Activated CD4-positive, alpha-beta T cell treated with anti-CD3 and anti-CD28 coated beads, Interleukin-2, amount 50 U/mL, for 1 hour (primary cell): Measurements from ENCODE around the gene SNAPC2.
"Not testable (repeated sequence)": the region's sequence is repeated elsewhere in the genome, so short reads cannot be mapped to it uniquely, and the experiment has no call there.

Source experiments
- DNase-seq: peaks from one replicate; pipeline ENCODE4 v3.0.0-alpha.2; 2020

Gene SNAPC2

DNA sequence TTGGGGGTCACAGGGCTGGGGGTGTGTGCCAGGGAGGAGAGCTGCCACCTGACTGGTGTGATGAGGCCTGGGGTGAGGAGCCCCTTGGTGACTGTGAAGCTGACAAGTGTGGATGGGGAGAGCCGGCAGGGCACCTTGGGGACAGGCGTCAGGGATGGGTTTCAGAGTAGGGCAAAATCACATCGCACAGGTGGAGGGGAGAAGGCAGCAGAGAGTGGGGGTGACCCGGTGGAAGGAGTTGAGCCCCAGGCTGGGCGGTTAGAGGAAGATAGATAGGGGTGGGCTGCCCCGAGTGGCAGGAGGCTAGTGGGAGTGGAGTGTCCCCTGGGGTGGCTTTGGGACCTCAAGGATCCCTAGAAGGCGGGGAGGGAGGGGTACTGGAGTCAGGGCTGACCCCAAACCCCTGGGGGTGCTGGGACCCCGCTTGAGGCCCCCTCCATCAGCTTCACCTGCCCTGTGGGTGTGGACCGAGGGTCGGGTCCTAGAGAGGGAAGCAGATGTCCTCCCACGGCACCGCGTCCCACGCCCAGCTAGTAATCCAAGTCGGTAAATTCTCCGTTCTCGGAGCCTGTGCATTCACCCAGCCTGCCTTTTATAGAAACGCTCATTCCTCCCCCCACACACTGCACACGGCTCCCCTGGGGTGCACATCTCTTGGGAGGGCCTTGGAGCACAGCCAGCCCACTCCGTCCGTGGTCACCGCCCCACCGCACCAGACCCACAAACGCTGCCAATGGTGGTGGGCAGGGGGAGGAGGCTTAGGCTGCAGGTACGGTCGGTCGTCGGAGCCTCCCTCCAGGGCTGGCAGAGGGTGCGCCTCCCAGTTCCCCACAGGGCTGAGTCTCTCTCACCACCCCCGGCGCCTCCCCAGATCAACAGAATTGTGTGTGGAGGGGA, 3.4 kb downstream of the SNAPC2 start:
- DNase-seq: no peak

DNA sequence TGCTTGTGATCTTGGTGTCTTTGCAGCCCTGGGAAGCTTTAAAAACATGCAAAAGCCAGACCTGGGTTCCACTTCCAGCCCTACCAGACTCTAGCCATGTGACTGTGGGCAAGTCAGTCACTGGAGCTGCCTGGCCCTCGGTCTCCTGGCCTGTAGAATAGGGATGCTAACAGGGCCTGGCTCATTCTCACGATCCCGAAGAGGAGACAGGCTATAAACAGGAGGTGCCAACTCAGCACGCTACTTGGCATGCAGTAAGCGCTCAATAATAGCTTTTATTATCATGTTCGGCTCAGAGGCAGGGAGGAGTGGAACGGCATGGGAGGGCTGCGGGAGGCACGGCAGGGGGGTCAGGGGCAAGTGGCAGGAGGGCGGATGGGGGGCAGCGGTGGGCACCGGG, 4.1 kb downstream of the SNAPC2 start:
- DNase-seq: no peak

DNA sequence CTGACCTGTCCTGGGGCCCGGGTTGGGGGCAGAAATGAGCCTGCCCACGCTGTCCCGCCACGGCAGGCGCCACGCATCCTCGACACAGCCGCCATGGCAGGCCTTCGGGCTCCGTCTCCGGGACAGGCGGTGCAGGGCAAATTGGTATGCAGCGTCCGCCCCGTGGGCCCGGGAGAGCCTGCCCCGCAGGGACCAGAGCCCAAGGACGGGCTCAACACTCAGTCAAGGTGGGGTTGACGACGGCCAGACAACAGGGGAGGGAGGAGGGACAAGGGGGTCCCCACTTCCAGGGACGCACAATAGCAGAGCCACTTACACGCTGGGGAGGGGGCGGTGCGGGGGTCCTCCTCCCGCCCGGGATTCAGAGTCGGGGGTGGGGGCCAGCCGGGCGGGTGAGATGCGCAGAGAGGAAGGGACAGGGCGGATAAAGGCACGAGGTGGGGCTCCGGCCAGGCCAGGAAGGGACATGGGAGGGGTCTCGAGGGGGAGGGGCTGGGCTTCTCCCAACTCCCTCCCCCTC, 4.6 kb downstream of the SNAPC2 start:
- no peak for DNase-seq

DNA sequence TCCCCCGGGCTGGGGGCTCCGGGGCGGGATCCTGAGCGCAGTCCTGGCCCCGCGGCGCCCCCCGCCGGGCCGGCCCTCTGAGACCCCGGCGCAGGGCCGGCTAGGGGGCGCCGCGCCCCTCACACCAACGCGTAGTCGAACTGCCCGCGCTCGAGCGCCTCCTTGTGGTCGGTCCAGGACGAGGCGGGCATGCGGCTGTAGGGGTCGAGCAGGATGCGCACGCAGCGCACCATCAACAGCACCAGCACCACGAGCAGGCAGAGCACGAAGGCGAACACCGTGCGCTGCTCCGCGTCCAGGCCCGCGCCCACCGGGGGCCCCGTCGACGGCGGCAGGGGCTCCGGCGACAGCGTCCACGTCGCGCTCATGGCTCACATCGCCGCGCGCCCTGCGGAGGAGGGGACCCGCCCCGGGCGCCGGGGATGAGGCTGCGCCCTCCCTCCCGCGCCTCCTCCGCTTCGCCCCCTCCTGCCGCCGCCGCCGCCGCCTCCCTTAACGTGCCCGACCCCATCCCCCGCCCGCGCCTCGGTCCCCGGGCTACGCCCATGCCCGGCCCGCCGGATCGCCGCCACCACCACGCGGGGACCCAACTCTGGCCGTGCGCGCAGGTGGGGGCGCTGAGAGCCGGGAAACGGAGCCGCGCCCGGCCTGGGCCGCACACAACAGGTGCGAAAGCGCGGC, 5.2 kb downstream of the SNAPC2 start:
- DNase-seq: peak; percentile 76

DNA sequence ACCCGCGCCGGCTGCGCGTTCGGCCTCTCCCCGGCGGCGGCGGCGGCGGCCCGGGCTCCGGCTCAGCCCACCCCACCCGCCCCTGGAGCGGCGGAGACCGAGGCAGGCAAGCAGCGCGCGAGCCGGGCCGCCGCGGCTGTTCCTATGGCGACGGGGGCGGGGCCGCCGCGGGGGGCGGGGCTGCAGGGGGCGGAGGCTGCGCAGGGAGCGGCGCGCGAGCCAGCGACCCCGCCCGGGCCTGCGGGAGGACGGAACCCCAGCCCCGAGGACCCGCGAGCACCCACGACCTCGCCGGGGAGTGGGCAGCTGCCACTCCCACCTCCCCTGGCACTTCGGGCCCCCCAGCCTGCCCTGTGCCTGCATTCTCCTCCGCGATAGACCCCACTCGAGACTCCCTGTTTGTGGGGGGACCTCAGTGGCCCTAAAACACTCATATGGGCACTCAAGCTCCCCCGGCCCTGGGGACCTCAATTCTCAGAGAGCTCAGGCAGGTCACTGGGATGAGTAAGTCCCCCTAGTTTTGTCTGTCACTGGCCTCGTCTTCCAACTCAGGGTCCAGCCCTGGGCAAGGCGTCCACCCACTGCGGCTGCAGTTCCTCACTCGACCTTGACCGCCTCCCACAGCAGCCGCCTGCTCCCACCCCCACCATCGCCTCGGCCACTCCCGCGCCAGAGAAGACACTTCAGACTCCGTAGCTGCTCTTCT, 6.0 kb downstream of the SNAPC2 start, which contains the start of gene CTXN1:
Gene CTXN1, minus strand, starts transcription at position 115 of the 706 bp plus-strand sequence. CDS start 597 bp downstream, outside the sequence.
- DNase-seq: peak; percentile 79

DNA sequence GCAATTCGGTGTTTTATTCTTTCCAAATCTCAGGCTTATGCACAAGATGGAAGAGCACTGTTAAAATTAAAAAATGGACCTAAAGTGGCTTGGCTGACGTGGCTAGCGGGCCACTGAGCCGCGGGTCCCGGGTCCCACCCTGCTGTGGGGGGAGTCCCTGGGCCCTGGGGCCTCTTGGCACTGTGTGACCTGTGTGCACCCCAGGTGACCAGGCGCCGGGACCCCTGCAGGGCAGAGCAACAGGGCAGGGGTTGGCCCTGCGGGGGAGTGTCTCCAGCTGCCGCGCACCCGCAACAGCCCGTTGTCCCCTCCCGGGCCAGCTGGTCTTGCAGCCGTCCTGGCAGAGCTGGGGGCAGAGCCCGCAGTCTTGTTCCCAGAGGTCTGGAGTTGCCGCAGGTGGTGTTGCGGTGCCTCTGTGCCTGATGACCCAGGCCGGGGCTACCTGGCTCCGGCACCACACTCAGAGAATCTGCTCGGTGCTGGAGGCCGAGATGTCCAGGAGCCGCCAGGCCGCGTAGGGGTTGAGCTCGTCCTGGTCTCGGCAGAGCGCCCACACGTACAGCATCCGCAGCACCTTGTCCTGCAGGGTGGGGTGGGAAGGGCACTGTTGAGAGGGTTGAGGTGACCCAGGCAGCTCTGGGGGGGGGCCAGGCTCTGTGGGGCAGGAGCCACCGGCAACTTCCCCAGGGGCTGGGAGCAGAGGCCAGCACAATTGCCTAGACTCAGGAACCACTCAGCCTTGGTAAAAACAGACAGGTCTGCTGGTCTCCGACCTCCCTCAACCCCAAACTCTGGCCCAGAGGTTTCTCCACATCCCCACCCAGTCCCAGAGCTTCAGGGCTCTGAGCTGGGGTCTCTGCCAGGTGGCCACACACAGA, 6.8 kb downstream of the SNAPC2 start:
- no peak for DNase-seq

DNA sequence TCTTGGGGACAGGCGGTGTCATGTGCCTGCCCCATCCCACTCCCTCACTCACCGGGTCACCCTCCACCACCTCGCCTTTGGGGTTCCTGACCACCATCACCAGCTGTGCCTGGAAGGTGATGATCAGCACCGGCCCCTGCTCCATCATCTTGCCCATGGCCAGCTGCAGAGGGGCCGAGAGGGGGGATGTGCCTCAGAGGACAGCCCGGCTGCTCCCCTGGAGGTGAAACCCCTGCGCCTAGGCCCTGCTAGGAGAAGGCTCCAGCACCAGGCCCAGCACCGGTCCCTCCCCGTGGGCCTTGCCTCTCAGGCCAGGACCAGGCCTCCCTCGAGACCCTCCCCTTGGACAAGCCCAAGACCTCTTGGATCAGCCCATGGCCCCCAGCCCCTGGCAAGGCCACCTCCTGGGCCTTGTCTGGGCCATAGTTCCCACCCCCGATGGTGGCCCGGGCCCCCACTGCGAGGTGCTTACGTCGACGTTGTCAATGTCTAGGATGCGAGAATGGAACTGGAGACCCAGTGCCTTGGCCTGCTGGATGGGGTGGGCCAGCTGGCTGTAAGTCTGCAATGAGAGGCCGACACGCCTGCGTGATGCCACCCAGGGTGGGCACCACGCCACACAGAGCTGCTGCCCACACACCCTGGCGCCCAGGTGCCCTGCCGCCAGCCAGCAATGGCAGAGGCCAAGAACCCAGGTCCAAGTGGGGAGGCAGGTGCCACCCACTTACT, 7.6 kb downstream of the SNAPC2 start:
- no peak for DNase-seq

DNA sequence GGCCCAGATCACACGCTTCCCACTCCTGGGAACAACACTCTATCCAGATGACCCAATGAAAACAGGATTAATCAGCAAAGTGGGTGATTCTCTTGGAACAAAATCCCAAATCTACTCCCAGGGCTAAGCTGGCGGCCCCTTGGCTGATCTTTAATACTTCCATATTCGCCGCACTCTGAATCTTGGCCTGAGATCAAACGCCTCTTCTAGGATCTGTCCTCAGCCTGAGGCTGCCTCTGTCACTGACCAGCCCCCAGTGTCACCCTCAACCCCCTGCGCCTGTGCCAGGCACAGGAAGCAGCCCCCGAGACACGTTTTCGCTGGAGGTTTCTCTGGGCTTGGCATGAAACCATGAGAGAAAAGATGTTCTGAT, 8.2 kb downstream of the SNAPC2 start:
- DNase-seq: no peak

DNA sequence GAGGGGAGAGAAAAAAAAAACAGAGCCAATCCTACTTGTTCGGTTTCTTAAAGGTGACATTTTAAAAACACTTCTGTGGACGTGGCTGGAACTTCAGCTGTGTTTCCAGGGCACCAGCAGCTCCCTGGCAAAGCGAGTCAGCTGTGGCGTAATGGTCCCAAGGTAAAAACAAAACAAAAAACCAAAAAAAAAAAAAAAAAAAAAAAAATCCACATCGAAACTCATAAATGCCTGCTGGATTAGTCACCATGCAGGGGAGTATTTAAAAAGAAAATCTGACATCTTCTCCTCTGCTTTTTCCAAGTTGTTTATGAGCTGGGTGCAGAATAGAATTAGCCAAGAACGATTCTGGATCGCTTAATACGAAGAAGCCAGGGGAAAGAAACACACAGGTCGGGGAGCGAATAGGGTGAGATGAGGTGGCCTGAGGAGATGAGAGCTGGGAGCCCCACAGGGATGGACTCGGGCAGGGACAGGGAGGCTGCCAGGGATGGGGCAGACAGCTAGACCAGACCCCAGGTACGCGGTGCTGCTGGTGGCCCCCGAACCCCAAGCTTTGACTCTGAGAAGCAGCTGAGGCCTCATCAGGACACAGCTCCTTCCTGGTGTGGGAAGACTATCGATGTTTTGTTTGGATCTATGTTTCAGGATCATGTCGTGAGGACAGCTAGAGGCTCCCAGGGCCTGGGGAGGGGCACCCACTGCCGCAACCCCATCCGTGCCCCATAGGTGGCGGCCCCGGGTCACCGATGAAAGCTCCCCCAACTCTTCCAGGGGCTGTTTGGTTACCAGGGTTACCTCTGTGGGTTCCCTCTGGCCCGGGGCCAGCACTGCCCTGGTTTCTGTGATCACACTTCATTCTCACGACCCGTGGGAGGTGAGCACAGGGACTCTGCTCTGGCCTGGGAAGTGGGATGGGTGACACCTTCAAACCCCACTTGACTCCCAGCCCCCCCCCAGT, 8.9 kb downstream of the SNAPC2 start:
- peak; percentile 82 for DNase-seq

DNA sequence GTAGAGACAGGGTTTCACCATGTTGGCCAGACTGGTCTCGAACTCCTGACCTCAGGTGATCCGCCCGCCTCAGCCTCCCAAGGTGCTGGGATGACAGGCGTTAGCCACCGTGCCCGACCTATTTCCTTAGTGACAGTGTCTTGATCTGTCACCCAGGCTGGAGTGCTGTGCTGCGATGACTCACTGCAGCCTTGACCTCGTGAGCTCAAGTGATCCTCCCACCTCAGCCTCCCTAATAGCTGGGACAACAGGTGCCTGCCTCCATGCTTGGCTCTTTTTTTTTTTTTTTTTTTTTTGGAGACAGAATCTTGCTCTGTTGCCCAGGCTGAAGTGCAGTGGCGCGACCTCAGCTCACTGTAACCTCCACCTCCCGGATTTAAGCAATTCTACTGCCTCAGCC, 9.9 kb downstream of the SNAPC2 start:
- not testable (repeated sequence) for DNase-seq

DNA sequence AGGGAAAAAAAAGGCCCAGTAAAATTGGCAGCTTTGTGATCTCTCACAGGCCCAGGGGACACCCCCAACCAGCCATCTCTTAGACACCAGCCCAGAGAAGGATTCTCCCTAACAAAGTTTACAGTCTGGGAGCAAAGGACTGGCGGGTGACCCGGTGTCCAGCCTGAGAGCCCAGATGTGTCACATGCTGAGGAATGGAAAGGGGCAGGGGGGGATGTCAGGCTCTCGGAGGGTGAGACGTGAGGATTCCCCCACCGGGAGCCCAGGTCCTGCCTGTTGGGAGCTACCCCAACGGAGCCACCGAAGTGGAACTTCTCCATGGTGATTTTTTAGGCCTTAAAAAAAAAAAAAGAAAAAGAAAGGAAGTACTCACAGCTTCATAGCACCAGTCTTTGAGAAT, 10.6 kb downstream of the SNAPC2 start:
- DNase-seq: no peak

DNA sequence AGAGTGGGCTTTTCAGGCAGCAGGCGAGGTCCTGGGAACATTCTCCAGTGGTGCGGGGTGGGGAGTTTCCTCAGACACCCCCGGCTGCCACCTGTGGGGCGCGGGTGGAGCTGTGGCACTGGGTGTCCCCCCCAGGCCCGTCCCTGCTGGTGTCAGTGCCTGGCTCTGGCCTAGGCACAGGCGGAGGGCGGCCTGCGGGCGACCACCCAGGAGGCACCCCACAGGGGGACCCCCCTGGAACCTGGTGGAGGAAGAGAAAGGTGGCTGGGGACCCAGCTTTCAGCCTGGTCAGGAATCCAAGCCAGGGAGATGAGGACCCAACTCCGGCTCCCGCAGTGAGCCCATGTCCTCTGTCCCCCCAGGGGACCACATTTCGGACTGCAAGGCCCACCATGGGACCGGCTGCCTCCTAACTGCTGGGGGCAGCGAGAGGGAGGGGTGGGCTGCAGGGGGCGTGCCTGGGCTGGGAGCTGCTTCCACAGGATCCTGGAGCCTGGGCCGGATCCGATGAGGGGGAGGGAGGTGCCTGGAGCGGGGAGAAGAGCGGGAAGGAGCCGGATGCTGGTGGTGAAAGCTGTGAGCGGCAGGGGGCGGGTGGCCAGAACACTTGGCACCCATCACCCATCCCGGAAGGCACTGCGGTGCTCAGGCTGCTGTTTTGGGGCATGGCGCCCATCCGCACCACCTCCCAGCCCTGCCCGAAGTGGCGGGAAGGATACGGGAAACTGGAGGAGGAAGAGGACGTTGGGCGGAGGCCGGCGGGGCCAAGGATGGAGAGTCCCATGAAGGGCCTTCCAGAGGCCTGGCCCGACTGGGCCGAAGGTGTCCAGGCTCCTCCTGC, 11.3 kb downstream of the SNAPC2 start:
- no peak for DNase-seq

DNA sequence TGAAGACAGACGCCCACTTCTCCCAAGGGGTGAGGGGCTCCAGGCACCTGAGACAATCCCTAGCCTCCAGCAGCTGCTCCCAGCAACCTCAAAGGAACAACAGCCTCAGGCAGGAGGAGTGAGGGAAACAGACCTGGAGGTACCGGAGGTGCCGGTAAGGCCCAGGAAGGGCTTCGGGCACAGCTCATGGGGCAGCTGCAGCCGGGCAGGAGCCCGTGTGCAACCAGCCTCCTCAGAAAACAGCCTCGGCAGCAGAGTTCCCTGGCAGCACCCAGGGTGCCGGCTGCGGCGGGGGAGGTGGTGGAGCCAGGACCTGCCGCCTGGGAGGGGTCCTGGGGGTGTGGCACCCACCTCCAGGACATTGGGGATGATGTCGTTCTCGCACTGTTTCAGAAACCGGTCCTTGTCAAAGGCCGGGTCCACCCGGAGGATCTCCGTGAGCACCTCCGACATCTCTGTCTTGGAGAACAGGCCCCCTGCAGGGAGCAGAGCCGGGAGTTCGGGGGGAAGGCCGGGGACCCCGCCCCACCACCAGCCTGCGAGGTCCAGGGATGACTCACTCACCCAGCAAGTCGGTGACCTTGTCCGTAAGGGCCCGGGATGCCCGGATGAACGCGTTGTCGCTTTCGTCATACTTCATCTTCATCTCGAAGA, 12.3 kb downstream of the SNAPC2 start:
- DNase-seq: no peak

DNA sequence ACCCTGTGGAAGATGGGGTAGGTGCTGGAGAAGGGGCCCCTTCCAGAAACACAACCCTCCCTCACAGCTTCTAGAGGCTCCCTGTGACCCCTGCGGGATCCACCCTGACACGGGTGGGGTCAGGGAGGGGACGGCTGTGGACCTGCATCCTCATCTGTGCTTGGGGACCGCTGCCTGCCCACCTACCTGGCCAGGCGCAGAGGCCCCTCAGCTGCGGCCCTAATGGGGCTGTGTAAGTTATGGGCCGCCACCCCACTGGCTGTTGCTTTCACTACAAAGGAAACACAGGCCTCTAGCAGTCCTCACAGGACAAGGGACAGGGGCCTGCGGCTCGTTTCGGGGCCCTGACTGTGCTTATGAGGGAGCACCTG, 12.8 kb downstream of the SNAPC2 start:
- DNase-seq: no peak

DNA sequence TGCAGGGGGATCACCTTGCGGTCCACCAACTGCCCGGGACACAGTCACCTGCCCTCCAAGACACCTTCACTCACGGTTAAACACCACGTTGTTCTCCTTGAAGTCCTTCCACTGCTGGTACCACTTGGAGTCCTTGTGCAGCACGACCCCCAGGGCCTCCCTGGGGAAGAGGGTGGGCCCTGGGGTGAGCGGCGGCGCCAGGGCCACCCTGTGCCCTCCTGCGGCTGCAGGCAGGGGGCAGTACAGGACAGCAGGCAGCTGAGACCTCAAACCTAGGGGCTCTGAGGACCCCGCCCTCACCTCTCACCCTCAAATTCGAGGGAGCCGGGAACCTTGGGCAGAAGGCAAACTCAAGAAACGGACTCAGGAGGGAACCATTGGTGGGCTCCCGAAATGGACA, 13.3 kb downstream of the SNAPC2 start:
- no peak for DNase-seq

DNA sequence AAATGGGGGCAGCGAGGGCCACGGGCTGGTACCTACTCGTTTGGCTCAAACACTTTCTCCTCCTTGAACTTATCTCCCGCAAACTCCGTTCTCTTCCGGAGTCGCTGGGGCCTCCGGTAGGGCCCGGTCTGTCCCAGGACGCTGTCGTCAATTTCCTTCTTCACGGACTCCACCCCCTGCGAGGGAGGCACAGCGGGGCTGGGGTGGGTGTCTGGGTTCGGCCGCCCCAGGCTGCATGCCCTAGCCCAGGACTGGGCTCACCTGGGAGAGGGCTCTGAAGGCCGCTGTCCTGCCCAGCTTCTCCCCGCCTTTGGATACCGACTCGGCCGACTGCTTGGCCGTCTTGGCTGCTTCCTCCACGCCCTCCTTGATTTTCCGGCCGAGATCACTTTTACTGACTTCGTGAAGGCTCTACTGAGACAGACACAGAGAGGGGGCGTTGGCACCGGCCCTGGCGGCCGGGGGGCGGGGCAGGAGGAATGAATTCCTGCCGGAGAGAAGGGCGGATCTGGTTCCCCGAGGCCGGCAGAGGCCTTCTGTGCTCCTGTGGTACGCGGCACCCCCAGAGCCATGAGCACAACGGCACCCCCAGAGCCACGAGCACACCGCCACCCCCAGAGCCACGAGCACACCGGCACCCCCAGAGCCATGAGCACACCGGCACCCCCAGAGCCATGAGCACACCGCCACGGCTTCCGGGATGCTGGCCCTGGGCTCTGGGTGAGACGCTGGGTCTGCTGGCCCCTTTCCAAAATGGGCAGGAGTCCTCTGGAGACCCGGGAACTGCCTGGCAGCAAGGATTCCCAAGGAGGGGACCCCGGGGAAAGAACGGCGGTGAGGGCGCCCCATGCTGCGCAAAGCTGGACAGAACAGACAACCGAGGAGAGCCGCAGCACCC, 13.9 kb downstream of the SNAPC2 start:
- DNase-seq: no peak

DNA sequence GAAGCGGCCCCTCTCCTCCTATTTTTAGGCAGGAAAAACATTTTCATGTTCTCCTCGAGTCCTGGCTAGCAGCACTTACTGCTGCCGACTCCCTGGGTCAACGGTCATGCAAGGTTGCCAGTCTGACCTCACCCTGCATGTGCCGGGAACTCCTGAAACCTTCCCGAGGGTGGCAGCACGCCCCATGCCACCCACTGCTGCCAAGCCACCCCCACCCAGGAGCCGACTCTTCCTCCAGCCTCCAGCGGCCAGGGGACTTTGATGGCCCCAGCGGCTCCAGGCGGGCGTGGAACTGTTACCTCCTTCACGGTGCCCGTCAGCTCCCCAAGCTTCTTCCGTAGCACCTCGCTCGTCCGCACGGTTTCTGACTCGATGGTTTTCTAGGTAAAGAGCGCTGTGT, 14.6 kb downstream of the SNAPC2 start:
- no peak for DNase-seq

DNA sequence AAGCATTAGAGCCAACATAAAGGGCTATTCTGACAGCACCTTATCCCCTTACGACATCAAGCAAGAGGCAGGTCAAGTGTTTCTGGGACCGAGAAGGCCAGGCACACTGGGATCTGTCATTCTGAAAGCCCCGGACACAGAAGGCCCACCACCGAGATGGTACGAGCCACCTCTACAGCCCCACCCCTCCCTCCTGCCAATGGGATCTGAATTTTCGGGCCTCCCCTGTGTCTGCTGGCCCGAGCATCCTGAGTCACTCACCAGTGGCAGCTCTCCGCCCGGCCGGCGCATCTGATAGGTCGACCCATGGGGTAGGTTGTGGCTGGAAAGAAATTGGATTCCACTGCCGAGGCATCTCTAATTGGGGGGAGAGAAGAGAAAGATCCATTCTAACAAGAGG, 20.7 kb downstream of the SNAPC2 start:
- DNase-seq: no peak
